Astrocyte (in vitro differentiated cells and primary cell): ENCODE measurements around the gene OR2B2. TPM values are rescaled to one million over a fixed set of nuclear protein-coding genes. Genes with fewer than 3 reads are reported as not detected.
"Not testable (repeated sequence)": the region's sequence is repeated elsewhere in the genome, so short reads cannot be mapped to it uniquely, and the experiment has no call there.

Experiments used
- DNase-seq: peaks from one replicate; pipeline ENCODE4 v3.0.0-alpha.2; 2010; ENCODE audit warnings: low read depth
- FAIRE-seq: peaks from 2 replicates; lab custom pipeline; 2011; peaks lifted over from hg19 to GRCh38; lab: Jason Lieb, UNC
- H2AFZ ChIP-seq: 2 replicates; pipeline ENCODE4 v1.6.0; 2012; ENCODE audit warnings: low read depth, low read length, inconsistent platforms
- H3K27ac ChIP-seq: 2 replicates; pipeline ENCODE4 v1.5.1; 2011; ENCODE audit warnings: low read depth, low read length, inconsistent platforms
- H3K27me3 ChIP-seq: 2 replicates; pipeline ENCODE4 v1.6.0; 2011; ENCODE audit warnings: low read length, inconsistent platforms; ENCODE audit not compliant: insufficient read depth
- H3K36me3 ChIP-seq: 2 replicates; pipeline ENCODE4 v1.5.1; 2011; ENCODE audit warnings: low read length, inconsistent platforms; ENCODE audit not compliant: insufficient read depth
- H3K4me1 ChIP-seq: 2 replicates; pipeline ENCODE4 v1.5.1; 2011; ENCODE audit warnings: low read length, inconsistent platforms; ENCODE audit not compliant: insufficient read depth
- H3K4me2 ChIP-seq: 2 replicates; pipeline ENCODE4 v1.6.0; 2012; ENCODE audit warnings: low read length, inconsistent platforms
- H3K4me3 ChIP-seq: 2 replicates; pipeline ENCODE4 v1.5.1; 2011; ENCODE audit warnings: low read depth, mild to moderate bottlenecking, low read length, inconsistent platforms; ENCODE audit not compliant: insufficient read depth
- H3K79me2 ChIP-seq: 2 replicates; pipeline ENCODE4 v1.6.0; 2012; ENCODE audit warnings: mild to moderate bottlenecking, low read length, inconsistent platforms; ENCODE audit not compliant: insufficient read depth
- H3K9ac ChIP-seq: 2 replicates; pipeline ENCODE4 v1.6.0; 2012; ENCODE audit warnings: mild to moderate bottlenecking, low read length, inconsistent platforms
- H3K9me3 ChIP-seq: 2 replicates; pipeline ENCODE4 v1.5.1; 2012; ENCODE audit warnings: low read depth, mild to moderate bottlenecking, low read length, inconsistent platforms; ENCODE audit not compliant: insufficient read depth
- H4K20me1 ChIP-seq: 2 replicates; pipeline ENCODE4 v1.6.0; 2012; ENCODE audit warnings: low read length, inconsistent platforms; ENCODE audit not compliant: insufficient read depth
- H3K27ac Mint-ChIP-seq: one replicate; pipeline ENCODE4 v1.8.0; 2021; ENCODE audit warnings: mild to moderate bottlenecking, mixed read lengths; ENCODE audit not compliant: unreplicated experiment
- H3K27me3 Mint-ChIP-seq: one replicate; pipeline ENCODE4 v1.8.0; 2021; ENCODE audit warnings: low read depth, mixed read lengths; ENCODE audit not compliant: unreplicated experiment
- H3K36me3 Mint-ChIP-seq: one replicate; pipeline ENCODE4 v1.8.0; 2021; ENCODE audit warnings: low read depth, mixed read lengths; ENCODE audit not compliant: unreplicated experiment
- H3K4me1 Mint-ChIP-seq: one replicate; pipeline ENCODE4 v1.8.0; 2021; ENCODE audit warnings: low read depth, mixed read lengths; ENCODE audit not compliant: unreplicated experiment
- H3K4me3 Mint-ChIP-seq: one replicate; pipeline ENCODE4 v1.8.0; 2021; ENCODE audit warnings: mild to moderate bottlenecking, moderate library complexity, mixed read lengths; ENCODE audit not compliant: unreplicated experiment
- H3K9me3 Mint-ChIP-seq: one replicate; pipeline ENCODE4 v1.8.0; 2021; ENCODE audit warnings: mild to moderate bottlenecking, mixed read lengths; ENCODE audit not compliant: unreplicated experiment
- EZH2 ChIP-seq: IDR thresholded peaks from 2 replicates; pipeline ENCODE4 v1.6.1; 2012; ENCODE audit warnings: mild to moderate bottlenecking, low read length, inconsistent platforms; ENCODE audit not compliant: insufficient read depth
- total RNA-seq: library from RNA; stranded (reverse); gene quantifications from 2 replicates; pipeline ENCODE4 v1.2.1, GENCODE V29; 2021
- TF ChIP-seq, protein P1 (sequence below): IDR thresholded peaks from 2 replicates; pipeline ENCODE4 v1.5.1; 2011; ENCODE audit warnings: low read depth, mild to moderate bottlenecking, inconsistent platforms, low read length, moderate library complexity; ENCODE audit not compliant: insufficient read depth

OR2B2 gene
- total RNA-seq, 1 donor from 2014 or later: not detected

DNA sequence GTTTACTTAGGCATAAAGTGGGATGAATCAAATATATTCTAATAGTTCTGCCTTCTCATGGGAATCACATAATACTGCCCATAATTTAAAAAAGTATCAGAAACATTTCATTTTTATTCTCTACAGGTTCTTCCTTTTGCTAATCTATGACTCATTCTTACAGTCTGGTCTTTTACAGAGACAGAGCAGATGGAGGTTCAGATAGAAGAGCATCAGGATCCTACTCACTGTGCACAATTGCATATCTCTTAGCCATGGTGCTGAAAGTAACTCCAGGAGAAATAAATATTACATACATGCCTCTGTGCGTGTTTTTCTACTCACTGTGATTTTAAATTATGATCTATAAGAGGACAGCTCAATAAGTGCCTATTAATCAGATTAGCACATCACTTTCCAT lies 28.6 kb upstream of the OR2B2 start:
- H3K27me3 ChIP-seq: no peaks in the 10 kb centered on the region
- DNase-seq (no peak), FAIRE-seq (no peak)
- H4K20me1 ChIP-seq: no peaks in the 10 kb centered on the region
- H3K27me3 Mint-ChIP-seq: peaks cover 16% of the 10 kb centered on the region
- H3K4me1 Mint-ChIP-seq: no peaks in the 10 kb centered on the region
- H3K36me3 ChIP-seq: no peaks in the 10 kb centered on the region
- no peak overlapping the region for H3K4me2 ChIP-seq
- no peak overlapping the region for H3K4me3 ChIP-seq
- H3K79me2 ChIP-seq: no peaks in the 10 kb centered on the region
- no peak overlapping the region for H3K4me3 Mint-ChIP-seq
- no peaks in the 10 kb centered on the region for H3K36me3 Mint-ChIP-seq
- no peak overlapping the region for H3K27ac ChIP-seq
- no peaks in the 10 kb centered on the region for H3K4me1 ChIP-seq
- H3K9me3 ChIP-seq: no peaks in the 10 kb centered on the region
- TF ChIP-seq EZH2: no peak
- TF ChIP-seq, protein P1, sequence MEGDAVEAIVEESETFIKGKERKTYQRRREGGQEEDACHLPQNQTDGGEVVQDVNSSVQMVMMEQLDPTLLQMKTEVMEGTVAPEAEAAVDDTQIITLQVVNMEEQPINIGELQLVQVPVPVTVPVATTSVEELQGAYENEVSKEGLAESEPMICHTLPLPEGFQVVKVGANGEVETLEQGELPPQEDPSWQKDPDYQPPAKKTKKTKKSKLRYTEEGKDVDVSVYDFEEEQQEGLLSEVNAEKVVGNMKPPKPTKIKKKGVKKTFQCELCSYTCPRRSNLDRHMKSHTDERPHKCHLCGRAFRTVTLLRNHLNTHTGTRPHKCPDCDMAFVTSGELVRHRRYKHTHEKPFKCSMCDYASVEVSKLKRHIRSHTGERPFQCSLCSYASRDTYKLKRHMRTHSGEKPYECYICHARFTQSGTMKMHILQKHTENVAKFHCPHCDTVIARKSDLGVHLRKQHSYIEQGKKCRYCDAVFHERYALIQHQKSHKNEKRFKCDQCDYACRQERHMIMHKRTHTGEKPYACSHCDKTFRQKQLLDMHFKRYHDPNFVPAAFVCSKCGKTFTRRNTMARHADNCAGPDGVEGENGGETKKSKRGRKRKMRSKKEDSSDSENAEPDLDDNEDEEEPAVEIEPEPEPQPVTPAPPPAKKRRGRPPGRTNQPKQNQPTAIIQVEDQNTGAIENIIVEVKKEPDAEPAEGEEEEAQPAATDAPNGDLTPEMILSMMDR: no peak
- H3K9ac ChIP-seq: no peak overlapping the region
- no peak overlapping the region for H3K27ac Mint-ChIP-seq
- no peak overlapping the region for H2AFZ ChIP-seq
- peaks cover 1% of the 10 kb centered on the region for H3K9me3 Mint-ChIP-seq

DNA sequence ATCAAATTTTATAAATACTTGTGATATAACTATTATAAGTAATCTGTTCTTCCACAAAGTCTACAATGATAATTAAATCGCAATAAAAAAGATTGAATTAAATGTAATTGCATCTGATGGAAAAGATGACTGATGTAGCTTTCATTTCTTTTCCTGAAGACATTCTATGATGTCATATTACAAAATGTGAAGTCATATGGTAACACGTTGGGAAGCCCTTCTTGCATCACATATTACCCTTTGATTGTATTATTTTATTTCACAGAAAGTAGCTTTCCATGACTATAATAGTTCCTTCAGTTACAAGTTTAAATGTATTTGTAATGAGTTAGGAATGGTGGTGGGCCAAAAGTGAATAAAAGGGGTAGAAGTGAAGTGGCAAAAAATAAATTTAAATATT lies 19.0 kb upstream of the OR2B2 start:
- no peak overlapping the region for H3K4me3 Mint-ChIP-seq
- Histone ChIP-seq H3K9me3 (no peaks in the 10 kb centered on the region), H3K36me3 (no peaks in the 10 kb centered on the region), H3K4me1 (no peaks in the 10 kb centered on the region), H3K4me2 (no peak overlapping the region), H3K79me2 (no peaks in the 10 kb centered on the region), H3K9ac (no peak overlapping the region), H3K27ac (no peak overlapping the region), H3K27me3 (no peaks in the 10 kb centered on the region), H3K4me3 (no peak overlapping the region), H2AFZ (no peak overlapping the region), H4K20me1 (no peaks in the 10 kb centered on the region)
- no peaks in the 10 kb centered on the region for H3K27me3 Mint-ChIP-seq
- TF ChIP-seq, protein P1: no peak
- TF ChIP-seq EZH2: no peak
- DNase-seq (no peak), FAIRE-seq (no peak)
- peaks cover 2% of the 10 kb centered on the region for H3K36me3 Mint-ChIP-seq
- no peak overlapping the region for H3K27ac Mint-ChIP-seq
- H3K9me3 Mint-ChIP-seq: peaks cover 9% of the 10 kb centered on the region
- H3K4me1 Mint-ChIP-seq: no peaks in the 10 kb centered on the region

DNA sequence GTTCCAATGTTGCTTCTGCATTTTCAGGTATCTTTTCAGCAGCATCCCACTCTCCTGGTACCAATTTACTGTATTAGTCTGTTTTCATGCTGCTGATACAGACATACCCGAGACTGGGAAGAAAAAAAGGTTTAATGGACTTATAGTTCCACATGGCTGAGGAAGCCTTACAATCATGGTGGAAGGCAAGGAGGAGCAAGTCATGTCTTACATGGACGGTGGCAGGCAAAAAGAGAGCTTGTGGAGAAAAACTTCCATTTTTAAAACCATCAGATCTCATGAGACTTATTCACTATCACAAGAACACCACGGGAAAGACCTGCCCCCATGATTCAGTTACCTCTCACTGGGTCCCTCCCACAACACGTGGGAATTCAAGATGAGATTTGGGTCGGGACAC lies 17.7 kb upstream of the OR2B2 start:
- H4K20me1 ChIP-seq, H3K4me3 Mint-ChIP-seq, H3K79me2 ChIP-seq, H3K36me3 Mint-ChIP-seq, H3K27ac Mint-ChIP-seq, H3K27ac ChIP-seq, H3K4me1 ChIP-seq, FAIRE-seq, H2AFZ ChIP-seq, H3K4me3 ChIP-seq, H3K27me3 Mint-ChIP-seq, H3K4me2 ChIP-seq, H3K9me3 ChIP-seq, H3K27me3 ChIP-seq, H3K4me1 Mint-ChIP-seq, DNase-seq, H3K36me3 ChIP-seq, H3K9me3 Mint-ChIP-seq, H3K9ac ChIP-seq: not testable (repeated sequence)

DNA sequence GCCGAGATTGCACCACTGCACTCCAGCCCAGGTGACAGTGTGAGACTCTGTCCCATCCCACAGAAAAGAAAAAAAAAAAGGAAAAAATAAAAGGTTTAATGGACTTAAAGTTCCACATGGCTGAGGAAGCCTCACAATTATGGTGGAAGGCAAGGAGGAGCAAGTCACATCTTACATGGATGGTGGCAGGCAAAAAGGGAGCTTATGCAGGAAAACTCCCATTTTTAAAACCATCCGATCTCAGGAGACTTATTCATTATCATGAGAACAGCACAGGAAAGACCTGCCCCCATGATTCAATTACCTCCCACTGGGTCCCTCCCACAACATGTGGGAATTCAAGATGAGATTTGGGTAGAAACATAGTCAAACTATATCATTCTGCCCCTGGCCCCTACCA lies 15.8 kb upstream of the OR2B2 start:
- H3K36me3 ChIP-seq, H3K9ac ChIP-seq, H3K4me1 ChIP-seq, H3K4me3 Mint-ChIP-seq, H3K27me3 ChIP-seq, H3K36me3 Mint-ChIP-seq, H3K79me2 ChIP-seq, H3K4me1 Mint-ChIP-seq, H4K20me1 ChIP-seq, H3K9me3 Mint-ChIP-seq, H3K4me2 ChIP-seq, H2AFZ ChIP-seq, H3K9me3 ChIP-seq, H3K27me3 Mint-ChIP-seq, H3K27ac Mint-ChIP-seq, FAIRE-seq, H3K27ac ChIP-seq, DNase-seq, H3K4me3 ChIP-seq: not testable (repeated sequence)
